PFSK-1 (cell line): ENCODE results near the gene NMB. TPM values are rescaled to one million over a fixed set of nuclear protein-coding genes. Genes with fewer than 3 reads are reported as not detected.
A peak's percentile ranks its signal among the peaks of the same experiment; 100 is the strongest.

Source experiments
- FOXP2 ChIP-seq: optimal IDR thresholded peaks from 2 replicates; pipeline ENCODE3; 2011; ENCODE audit warnings: borderline replicate concordance, control low read depth, inconsistent platforms; ENCODE audit not compliant: insufficient read depth; ENCODE audit errors: extremely low read length, extremely low read depth
- POLR2AphosphoS5 ChIP-seq: IDR thresholded peaks from 2 replicates; pipeline ENCODE4 v1.6.1; 2012; ENCODE audit warnings: low read depth, mild to moderate bottlenecking, control low read depth, low read length, moderate library complexity
- REST ChIP-seq, 2 experiments: IDR thresholded peaks; 2 replicates each; pipeline versions ENCODE4 v1.6.1 to v1.8.0; 2011 to 2012; ENCODE audit warnings: low read depth in 2 of 2, low read length in 2 of 2, control low read depth in 1 of 2, inconsistent platforms in 1 of 2, mild to moderate bottlenecking in 1 of 2, moderate library complexity in 1 of 2; ENCODE audit not compliant: insufficient read depth in 1 of 2
- SIN3A ChIP-seq: IDR thresholded peaks from 2 replicates; pipeline ENCODE4 v1.6.1; 2012; ENCODE audit warnings: mild to moderate bottlenecking, low read length, moderate library complexity, borderline replicate concordance; ENCODE audit not compliant: insufficient read depth
- TAF1 ChIP-seq: IDR thresholded peaks from 2 replicates; pipeline ENCODE4 v1.6.1; 2012; ENCODE audit warnings: low read length, control low read depth, borderline replicate concordance; ENCODE audit not compliant: insufficient read depth
- polyA plus RNA-seq: library from polyadenylated mRNA; unstranded; fragments of >200 nt; gene quantifications from one replicate; pipeline ENCODE4 v1.2.1, GENCODE V29; 2012; ENCODE audit warnings: low read depth, missing spikeins; ENCODE audit not compliant: insufficient read length

Gene NMB
- 5.8 TPM for polyA plus RNA-seq

- TF ChIP-seq POLR2AphosphoS5, result peak; percentile 58
- TF ChIP-seq SIN3A, result 0 out of 2 replicates have a peak, but pooled peaks have one; percentile 9
- no peak for TF ChIP-seq TAF1
Observed at GRCh38 chr15:84658080-84658787, at the start of gene NMB. Gene NMB, minus strand, starts transcription at chr15:84658199. Its CDS starts 47 bp downstream, at chr15:84658152.

GRCh38 chr15:84703808-84704207 is 45.8 kb upstream of the NMB start:
- TF ChIP-seq POLR2AphosphoS5 (no peak), TAF1 (no peak), FOXP2 (no peak), REST (IDR thresholded peaks at IDR 0.05; ENCODE audit: insufficient read depth in 1 of 2, low read depth in 2 of 2, low read length in 2 of 2) (no peak), SIN3A (no peak)

GRCh38 chr15:84702961-84703482 is 45.0 kb upstream of the NMB start:
- TF ChIP-seq FOXP2 (no peak), SIN3A (no peak), TAF1 (no peak), REST (IDR thresholded peaks at IDR 0.05; ENCODE audit: insufficient read depth in 1 of 2, low read depth in 2 of 2, low read length in 2 of 2) (no peak), POLR2AphosphoS5 (no peak)

- TF ChIP-seq SIN3A, result no peak
- TF ChIP-seq REST (IDR thresholded peaks at IDR 0.05; ENCODE audit: insufficient read depth in 1 of 2, low read depth in 2 of 2, low read length in 2 of 2), result no peak
- TF ChIP-seq FOXP2, result no peak
- TF ChIP-seq POLR2AphosphoS5, result no peak
- TF ChIP-seq TAF1, result no peak
Observed at GRCh38 chr15:84699538-84700191, 41.7 kb upstream of the NMB start.

- TF ChIP-seq FOXP2 (no peak), POLR2AphosphoS5 (no peak), REST (IDR thresholded peaks at IDR 0.05; ENCODE audit: insufficient read depth in 1 of 2, low read depth in 2 of 2, low read length in 2 of 2) (no peak), TAF1 (no peak), SIN3A (no peak)
Observed at GRCh38 chr15:84697236-84697990, 39.4 kb upstream of the NMB start.
